SK-N-SH (cell line): ENCODE results near the gene TMEM11. TPM values are rescaled to one million over a fixed set of nuclear protein-coding genes. Genes with fewer than 3 reads are reported as not detected.

Experiments used
- CTCF ChIA-PET: fragments of 300-600, 350-600 bp; formaldehyde crosslinking; extraction: SDS; loops from one replicate; lab custom pipeline; 2021; lab: Yijun Ruan, JAX
- POLR2A ChIA-PET: fragments of 350-600 bp; sonication (Branson Sonifier 250); formaldehyde crosslinking; extraction: SDS; loops from one replicate; lab custom pipeline; 2020; ENCODE audit warnings: antibody characterized with exemption, inconsistent platforms; lab: Yijun Ruan, JAX
- DNase-seq: peaks from one replicate; pipeline ENCODE4 v3.0.0; 2012
- H2AFZ ChIP-seq: fragments of 200-600 bp; sonication (generic); 2 replicates; pipeline ENCODE4 v1.8.1; 2016; ENCODE audit warnings: antibody characterized with exemption, mild to moderate bottlenecking, low read depth
- H3F3A ChIP-seq: fragments of 200-600 bp; sonication (generic); replicated peaks from 2 replicates; pipeline ENCODE3; 2016; ENCODE audit warnings: antibody characterized with exemption, mild to moderate bottlenecking; ENCODE audit not compliant: insufficient read depth
- H3K27ac ChIP-seq, 2 experiments: fragments of 200-500 bp in 1 of 2; fragments of 200-600 bp in 1 of 2; sonication (Bioruptor generic) in 1 of 2; sonication (generic), shearing (Covaris generic) in 1 of 2; 2 replicates each; pipeline versions ENCODE4 v1.5.1 to v1.6.1; 2014 to 2016; ENCODE audit warnings: low read depth in 2 of 2, inconsistent platforms in 1 of 2, low read length in 1 of 2, mild to moderate bottlenecking in 1 of 2, mixed read lengths in 1 of 2
- H3K27me3 ChIP-seq: fragments of 200-600 bp; sonication (generic), shearing (Covaris generic); 2 replicates; pipeline ENCODE4 v1.6.1; 2016; ENCODE audit warnings: mixed run types; ENCODE audit not compliant: insufficient read depth
- H3K36me3 ChIP-seq, 2 experiments: fragments of 200-500 bp in 1 of 2; fragments of 200-600 bp in 1 of 2; sonication (Bioruptor generic) in 1 of 2; sonication (generic) in 1 of 2; replicated peaks in 1 of 2; 2 replicates each; pipeline versions ENCODE3 to v1.5.1; 2014 to 2016; ENCODE audit warnings: low read length in 1 of 2, mild to moderate bottlenecking in 1 of 2; ENCODE audit not compliant: insufficient read depth in 2 of 2, control insufficient read depth in 1 of 2
- H3K4me1 ChIP-seq, 2 experiments: fragments of 200-500 bp in 1 of 2; fragments of 200-600 bp in 1 of 2; sonication (Bioruptor generic) in 1 of 2; sonication (generic), shearing (Covaris generic) in 1 of 2; 2 replicates each; pipeline versions ENCODE4 v1.5.1 to v1.6.1; 2014 to 2016; ENCODE audit warnings: low read depth in 1 of 2, low read length in 1 of 2, mixed run types in 1 of 2; ENCODE audit not compliant: insufficient read depth in 2 of 2, control insufficient read depth in 1 of 2
- H3K4me2 ChIP-seq: fragments of 200-600 bp; sonication (generic), shearing (Covaris generic); 2 replicates; pipeline ENCODE4 v1.6.1; 2017; ENCODE audit warnings: mixed run types
- H3K4me3 ChIP-seq, 2 experiments: fragments of 200-500 bp in 1 of 2; fragments of 200-600 bp in 1 of 2; sonication (Bioruptor generic) in 1 of 2; sonication (generic), shearing (Covaris generic) in 1 of 2; 2 replicates each; pipeline versions ENCODE4 v1.5.1 to v1.8.1; 2014 to 2016; ENCODE audit warnings: low read depth in 2 of 2, inconsistent platforms in 1 of 2, low read length in 1 of 2, mild to moderate bottlenecking in 1 of 2, mixed read lengths in 1 of 2, moderate library complexity in 1 of 2
- H3K79me2 ChIP-seq: fragments of 200-600 bp; sonication (generic); 2 replicates; pipeline ENCODE4 v1.8.1; 2017; ENCODE audit warnings: mild to moderate bottlenecking; ENCODE audit not compliant: insufficient read depth
- H3K9ac ChIP-seq: fragments of 200-600 bp; sonication (generic); 2 replicates; pipeline ENCODE4 v1.6.1; 2017; ENCODE audit warnings: mixed run types
- H3K9me2 ChIP-seq: fragments of 200-600 bp; sonication (generic); 2 replicates; pipeline ENCODE4 v1.6.1; 2017; ENCODE audit warnings: mixed run types
- H3K9me3 ChIP-seq: fragments of 200-600 bp; sonication (generic); 2 replicates; pipeline ENCODE4 v1.6.1; 2017; ENCODE audit warnings: mixed run types, mild to moderate bottlenecking, moderate library complexity
- H4K20me1 ChIP-seq: fragments of 200-600 bp; sonication (generic); 2 replicates; pipeline ENCODE4 v1.6.1; 2017; ENCODE audit warnings: mild to moderate bottlenecking, mixed run types; ENCODE audit not compliant: insufficient read depth
- CHD2 ChIP-seq: fragments of 150-350 bp; IDR thresholded peaks from 2 replicates; pipeline ENCODE4 v1.6.1; 2018; ENCODE audit warnings: low read length; ENCODE audit not compliant: partially characterized antibody
- CTCF ChIP-seq: fragments of 200-600 bp; sonication (generic); IDR thresholded peaks from 2 replicates; pipeline ENCODE4 v1.6.1; 2017; ENCODE audit warnings: antibody characterized with exemption, mild to moderate bottlenecking, moderate library complexity
- ELF1 ChIP-seq: IDR thresholded peaks from 2 replicates; pipeline ENCODE4 v1.4.0; 2012
- EP300 ChIP-seq, 2 experiments: IDR thresholded peaks; 2 replicates each; pipeline versions ENCODE4 v1.4.0 to v1.6.1; 2012; ENCODE audit warnings: borderline replicate concordance in 1 of 2, low read depth in 1 of 2, low read length in 1 of 2
- EZH2phosphoT487 ChIP-seq: fragments of 200-600 bp; sonication (generic); IDR thresholded peaks from 2 replicates; pipeline ENCODE4 v1.6.1; 2017; ENCODE audit warnings: low read depth, mixed run types, mild to moderate bottlenecking, antibody characterized with exemption, moderate library complexity, borderline replicate concordance
- FOXJ3 ChIP-seq: sonication (generic); formaldehyde crosslinking; IDR thresholded peaks from 2 replicates; pipeline ENCODE4 v1.5.1; 2020; ENCODE audit warnings: mild to moderate bottlenecking, missing genetic modification reagents
- FOXM1 ChIP-seq: IDR thresholded peaks from 2 replicates; pipeline ENCODE4 v1.4.0; 2012; ENCODE audit warnings: low read depth, mild to moderate bottlenecking
- GABPA ChIP-seq: IDR thresholded peaks from 2 replicates; pipeline ENCODE4 v1.4.0; 2012; ENCODE audit warnings: low read depth, mild to moderate bottlenecking
- GATA2 ChIP-seq: sonication (generic); formaldehyde crosslinking; IDR thresholded peaks from 2 replicates; pipeline ENCODE4 v1.5.0; 2020; ENCODE audit warnings: mild to moderate bottlenecking, missing genetic modification reagents
- IRF3 ChIP-seq: fragments of 150-350 bp; IDR thresholded peaks from 2 replicates; pipeline ENCODE4 v1.6.1; 2016; ENCODE audit warnings: mild to moderate bottlenecking, low read depth, low read length
- MEF2A ChIP-seq: IDR thresholded peaks from 2 replicates; pipeline ENCODE4 v1.4.0; 2012; ENCODE audit warnings: low read depth, borderline replicate concordance
- NFIC ChIP-seq: IDR thresholded peaks from 2 replicates; pipeline ENCODE4 v1.4.0; 2012; ENCODE audit warnings: borderline replicate concordance
- NRF1 ChIP-seq: IDR thresholded peaks from 2 replicates; pipeline ENCODE4 v1.6.1; 2012; ENCODE audit warnings: low read depth, mild to moderate bottlenecking, low read length
- POLR2AphosphoS5 ChIP-seq: IDR thresholded peaks from 2 replicates; pipeline ENCODE4 v1.6.1; 2012; ENCODE audit warnings: low read depth, low read length
- RCOR1 ChIP-seq: fragments of 150-350 bp; IDR thresholded peaks from 2 replicates; pipeline ENCODE4 v1.6.1; 2017; ENCODE audit warnings: antibody characterized with exemption, low read length
- RFX5 ChIP-seq: IDR thresholded peaks from 2 replicates; pipeline ENCODE4 v1.6.1; 2012; ENCODE audit warnings: mild to moderate bottlenecking, improper control_type of control experiment, low read length
- SIN3A ChIP-seq: IDR thresholded peaks from 2 replicates; pipeline ENCODE4 v1.6.1; 2012; ENCODE audit warnings: low read depth, mild to moderate bottlenecking, low read length, moderate library complexity, borderline replicate concordance
- TAF1 ChIP-seq: IDR thresholded peaks from 2 replicates; pipeline ENCODE4 v1.6.1; 2012; ENCODE audit warnings: low read depth, mild to moderate bottlenecking, low read length, moderate library complexity, borderline replicate concordance
- TCF12 ChIP-seq: IDR thresholded peaks from 2 replicates; pipeline ENCODE4 v1.4.0; 2012
- USF1 ChIP-seq: IDR thresholded peaks from 2 replicates; pipeline ENCODE4 v1.4.0; 2012; ENCODE audit warnings: low read depth, borderline replicate concordance
- USF2 ChIP-seq: fragments of 150-350 bp; IDR thresholded peaks from 2 replicates; pipeline ENCODE4 v1.6.1; 2017; ENCODE audit warnings: antibody characterized with exemption, low read length, low read depth, borderline replicate concordance
- ZBTB33 ChIP-seq: IDR thresholded peaks from 2 replicates; pipeline ENCODE4 v1.4.0; 2012; ENCODE audit warnings: low read depth, borderline replicate concordance
- WGBS: methylation state at CpG from one replicate; pipeline ENCODE4 v1.1.6; 2017; ENCODE audit warnings: low lambda C conversion rate; 5-methylcytosine and 5-hydroxymethylcytosine counted together
- polyA plus RNA-seq, 3 experiments: library from polyadenylated mRNA; depleted of rRNA; stranded (reverse); fragments of >200 nt; gene quantifications; 2 replicates each; pipeline ENCODE4 v1.2.3, GENCODE V29; 2012

Gene TMEM11
- polyA plus RNA-seq, 1 of the 3 experiments (the other 2 are of a cell fraction) = 52.3 TPM

GRCh38 chr17:21183468-21183867 lies 30.5 kb downstream of the TMEM11 start (continued):
- TF ChIP-seq USF2 (no peak), NRF1 (no peak), TAF1 (no peak), EZH2phosphoT487 (no peak), TCF12 (no peak), GATA2 (CRISPR knock-in tag) (no peak)

GRCh38 chr17:21177854-21178600 lies 35.9 kb downstream of the TMEM11 start:
- Histone ChIP-seq H3K9me3 (no peaks in the 10 kb centered on the region), H3K4me2 (no peak overlapping the region), H3K27me3 (no peaks in the 10 kb centered on the region), H3K27ac (no peak overlapping the region), H3K9me2 (no peaks in the 10 kb centered on the region), H3F3A (no peaks in the 10 kb centered on the region), H3K9ac (no peak overlapping the region), H3K4me1 (no peaks in the 10 kb centered on the region), H3K79me2 (no peaks in the 10 kb centered on the region), H3K36me3 (no peaks in the 10 kb centered on the region), H2AFZ (no peak overlapping the region), H3K4me3 (no peak overlapping the region), H4K20me1 (no peaks in the 10 kb centered on the region)
- 83% methylated on average over 7 of the region's 13 CpGs for WGBS
- ChIA-PET POLR2A (no interaction called here), CTCF (interaction anchor here (1.2 kb wide), 2 partner anchors 9 to 49 kb away, joined by 4 read pairs; no protein-coding TSS in a partner anchor)
- TF ChIP-seq NFIC = no peak
- no peak for TF ChIP-seq EP300 (IDR thresholded peaks at IDR 0.05; ENCODE audit: borderline replicate concordance in 1 of 2, low read depth in 1 of 2, low read length in 1 of 2)
- no peak for TF ChIP-seq MEF2A
- TF ChIP-seq CHD2 = no peak
- no peak for TF ChIP-seq RCOR1
- TF ChIP-seq TCF12 = no peak
- no peak for TF ChIP-seq RFX5
- no peak for TF ChIP-seq ELF1
- no peak for TF ChIP-seq FOXJ3 (CRISPR knock-in tag)
- no peak for TF ChIP-seq IRF3
- no peak for TF ChIP-seq USF1
- no peak for TF ChIP-seq SIN3A
- TF ChIP-seq FOXM1 = no peak
- TF ChIP-seq POLR2AphosphoS5 = no peak
- TF ChIP-seq ZBTB33 = no peak
- TF ChIP-seq GABPA = no peak
- no peak for TF ChIP-seq CTCF
- peak; percentile 8 for DNase-seq
